K562 (cell line): ENCODE measurements around the gene DCAF16. TPM values are rescaled to one million over a fixed set of nuclear protein-coding genes. Genes with fewer than 3 reads are reported as not detected.
A peak's percentile ranks its signal among the peaks of the same experiment; 100 is the strongest.

Source experiments
- ATAC-seq: fragments of 200-7000 bp; cut with Tn5 transposase; 3 replicates; pipeline ENCODE4 v1.9.1; 2020; ENCODE audit warnings: moderate library complexity
- BruUV-seq: library from RNA; stranded (reverse); fragments of 400-500 nt; replicated peaks from 2 replicates; lab custom pipeline; 2021; lab: Mats Ljungman, UMichigan
- CTCF ChIA-PET: fragments of 300-600 bp; formaldehyde crosslinking; extraction: SDS; loops from one replicate; lab custom pipeline; 2021; ENCODE audit warnings: low intra/inter-chr PET ratio; lab: Yijun Ruan, JAX
- POLR2A ChIA-PET: fragments of 300-600, 350-650 bp; sonication (Branson Sonifier 250); formaldehyde crosslinking; extraction: SDS; loops from one replicate; lab custom pipeline; 2021; ENCODE audit warnings: antibody characterized with exemption, inconsistent platforms; lab: Yijun Ruan, JAX
- DNase-seq, 4 experiments: peaks; one replicate each; pipeline versions ENCODE4 v3.0.0 to v3.0.0-alpha.2; 2011 to 2018; ENCODE audit warnings: low spot score in 3 of 4, mixed read lengths in 3 of 4; ENCODE audit errors: extremely low read depth in 1 of 4
- FAIRE-seq: peaks from 2 replicates; lab custom pipeline; 2011; peaks lifted over from hg19 to GRCh38; lab: Jason Lieb, UNC
- H2AFZ ChIP-seq: 2 replicates; pipeline ENCODE4 v1.6.0; 2011; ENCODE audit warnings: low read depth, low read length, control low read depth, inconsistent platforms
- H3K27ac ChIP-seq: fragments of 200-600 bp; 3 replicates; pipeline ENCODE4 v1.8.0; 2011; ENCODE audit warnings: low read depth, mild to moderate bottlenecking, control low read depth, inconsistent platforms, low read length, moderate library complexity, mixed read lengths; ENCODE audit errors: extremely low read depth
- H3K27me3 ChIP-seq, 2 experiments: fragments of 300-600 bp in 1 of 2; 2 replicates in 1 of 2; 3 replicates in 1 of 2; pipeline versions ENCODE4 v1.6.0 to v1.8.0; 2011; ENCODE audit warnings: inconsistent platforms in 2 of 2, low read length in 2 of 2, mild to moderate bottlenecking in 1 of 2, mixed read lengths in 1 of 2, moderate library complexity in 1 of 2; ENCODE audit not compliant: control insufficient read depth in 2 of 2, insufficient read depth in 2 of 2
- H3K36me3 ChIP-seq: fragments of 300-600 bp; 3 replicates; pipeline ENCODE4 v1.8.0; 2011; ENCODE audit warnings: mild to moderate bottlenecking, low read length, inconsistent platforms; ENCODE audit not compliant: control insufficient read depth, insufficient read depth
- H3K4me1 ChIP-seq, 2 experiments: fragments of 200-600 bp in 1 of 2; replicated peaks in 1 of 2; 2 replicates in 1 of 2; 3 replicates in 1 of 2; pipeline versions ENCODE4 v1.5.1 to v1.8.0; 2011; ENCODE audit warnings: inconsistent platforms in 2 of 2, low read length in 2 of 2, mild to moderate bottlenecking in 1 of 2, mixed read lengths in 1 of 2, moderate library complexity in 1 of 2; ENCODE audit not compliant: control insufficient read depth in 2 of 2, insufficient read depth in 2 of 2
- H3K4me2 ChIP-seq: 2 replicates; pipeline ENCODE4 v1.6.1; 2011; ENCODE audit warnings: low read length, control low read depth, inconsistent platforms, mixed read lengths; ENCODE audit not compliant: insufficient read depth
- H3K4me3 ChIP-seq: fragments of 200-600 bp; sonication (generic), shearing (Covaris generic); 2 replicates; pipeline ENCODE4 v1.5.1; 2016; ENCODE audit warnings: control low read depth, inconsistent platforms
- H3K79me2 ChIP-seq: fragments of 200-600 bp; 3 replicates; pipeline ENCODE4 v1.8.0; 2011; ENCODE audit warnings: low read length, inconsistent platforms; ENCODE audit not compliant: control insufficient read depth, insufficient read depth
- H3K9ac ChIP-seq, 2 experiments: 2 replicates each; pipeline versions ENCODE4 v1.6.0 to v1.6.1; 2011; ENCODE audit warnings: low read depth in 2 of 2, low read length in 2 of 2, control low read depth in 1 of 2, inconsistent platforms in 1 of 2, mild to moderate bottlenecking in 1 of 2, mixed read lengths in 1 of 2; ENCODE audit not compliant: insufficient read depth in 1 of 2
- H3K9me1 ChIP-seq: one replicate; pipeline ENCODE4 v1.6.0; 2011; ENCODE audit warnings: inconsistent platforms, mild to moderate bottlenecking, low read length, moderate library complexity; ENCODE audit not compliant: control insufficient read depth, insufficient read depth
- H3K9me3 ChIP-seq: replicated peaks from 2 replicates; pipeline ENCODE4 v1.5.1; 2011; ENCODE audit warnings: low read depth, low read length, inconsistent platforms; ENCODE audit not compliant: control insufficient read depth, insufficient read depth
- H4K20me1 ChIP-seq: replicated peaks from 2 replicates; pipeline ENCODE4 v1.6.1; 2011; ENCODE audit warnings: low read length, inconsistent platforms, mixed read lengths; ENCODE audit not compliant: control insufficient read depth, insufficient read depth
- NFE2 ChIP-seq: IDR thresholded peaks from 2 replicates; pipeline ENCODE4 v1.6.1; 2014; ENCODE audit warnings: antibody characterized with exemption, low read depth
- NR2C2 ChIP-seq, 2 experiments: fragments of 200-800 bp in 1 of 2; sonication (Bioruptor generic) in 1 of 2; sonication (generic) in 1 of 2; formaldehyde crosslinking in 1 of 2; IDR thresholded peaks; 2 replicates each; pipeline versions ENCODE4 v1.6.1 to v1.8.0; 2016 to 2022; ENCODE audit warnings: mild to moderate bottlenecking in 1 of 2, missing compliant biosample characterization in 1 of 2, missing genetic modification characterization in 1 of 2, missing genetic modification reagents in 1 of 2
- ZNF316 ChIP-seq: fragments of 450-650 bp; IDR thresholded peaks from 2 replicates; pipeline ENCODE4 v1.6.1; 2016
- WGBS: fragments of 100-300 bp; shearing (Covaris generic); methylation state at CpG from one replicate; pipeline ENCODE4 v1.1.6; 2016; ENCODE audit warnings: low coverage, mixed read lengths; ENCODE audit not compliant: insufficient coverage; ENCODE audit errors: missing lambda C conversion rate; 5-methylcytosine and 5-hydroxymethylcytosine counted together
- in situ Hi-C: fragments of 300-500 bp; cut with MboI; formaldehyde crosslinking; loops from 4 replicates; pipeline ENCODE4 v1.15.0; 2018; ENCODE audit warnings: inconsistent platforms, mixed read lengths
- intact Hi-C: fragments of 100-400 bp; cut with micrococcal nuclease; formaldehyde crosslinking; loops from 2 replicates; pipeline ENCODE4 v1.14.2; 2022
- polyA plus RNA-seq, 8 experiments: library from polyadenylated mRNA; depleted of rRNA in 4 of 8; stranded (reverse) in 5 of 8; unstranded in 3 of 8; fragments of >200 nt; fragmentation: Nextera tagmentation in 2 of 8; fragmentation: Illumina TruSeq in 1 of 8; extraction: Ambion mirVana in 2 of 8; extraction: Trizol in 1 of 8; gene quantifications; 2 replicates each; pipeline versions ENCODE4 v1.2.1 to v1.2.3, GENCODE V29; 2011 to 2014; ENCODE audit warnings: inconsistent platforms in 1 of 8, missing spikeins in 1 of 8
- total RNA-seq, 7 experiments: library from RNA; depleted of rRNA in 6 of 7; stranded (reverse); fragments of >200 nt in 6 of 7; fragmentation: Illumina TruSeq in 2 of 7; extraction: Trizol in 2 of 7; gene quantifications; 2 replicates each; pipeline versions ENCODE4 v1.2.1 to v1.2.3, GENCODE V29; 2011 to 2021; ENCODE audit warnings: low replicate concordance in 1 of 7
- TF ChIP-seq, protein P1 (sequence below): fragments of 250-450 bp; sonication (Bioruptor Pico); IDR thresholded peaks from 2 replicates; pipeline ENCODE4 v1.5.1; 2021; ENCODE audit warnings: mild to moderate bottlenecking

The DCAF16 gene
- total and polyA plus RNA-seq, 9 of the 15 experiments (the other 6 are each of a cell fraction or from before 2014, with no cell fraction given): 20.5 to 82.8 (median 67.8) TPM

DNA sequence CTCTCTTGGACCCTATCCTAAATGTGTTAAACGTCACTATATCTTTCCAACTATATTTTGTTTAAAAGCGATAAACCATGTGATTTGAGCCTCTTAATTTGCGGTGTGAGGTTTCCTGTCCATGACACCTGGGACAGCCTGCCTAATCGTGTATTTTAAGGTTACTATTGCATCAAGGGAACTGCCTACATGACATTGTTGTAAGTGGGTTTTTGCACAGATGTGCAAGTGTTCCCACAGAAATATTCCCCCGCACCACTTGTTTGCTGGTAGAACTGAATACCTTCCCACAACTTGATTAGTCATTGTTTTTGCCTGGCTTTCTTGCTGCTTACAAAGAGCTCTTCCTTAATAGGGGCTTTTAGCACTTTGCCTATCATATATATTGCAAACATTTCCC, 24.0 kb downstream of the DCAF16 start:
- no peak overlapping the region; the same call in 1 of the 2 replicates for H3K4me2 ChIP-seq
- peaks cover 4 to 11% of the 10 kb centered on the region in 2 experiments; a peak in 3 of 5 replicates for H3K27me3 ChIP-seq
- no peak overlapping the region for H2AFZ ChIP-seq
- WGBS: 37% methylated on average over 5 of the region's 5 CpGs
- ChIA-PET CTCF (no interaction called here), POLR2A (interaction anchor here (0.6 to 1.1 kb wide), 4 partner anchors 10 to 23 kb away, joined by 3 to 4 read pairs (median 4); no protein-coding TSS in a partner anchor)
- intact Hi-C loops (loop anchor here (2.0 kb wide), 1 partner anchor 238 kb away; no protein-coding TSS in a partner anchor), in situ Hi-C loops (no loop called here)
- peaks cover 0 to 3% of the 10 kb centered on the region in 2 experiments; a peak in 1 of 5 replicates for H3K4me1 ChIP-seq
- no peak overlapping the region for H3K27ac ChIP-seq
- no peaks in the 10 kb centered on the region for H3K79me2 ChIP-seq
- H3K9ac ChIP-seq: no peak overlapping the region
- H3K36me3 ChIP-seq: no peaks in the 10 kb centered on the region
- no TSS peak for BruUV-seq
- TF ChIP-seq ZNF316 (peak; percentile 25; the same call in 1 of the 2 replicates), NFE2 (peak; percentile 39), NR2C2 (CRISPR knock-in tag; IDR thresholded peaks at IDR 0.05) (no peak), NR2C2 (tag; IDR thresholded peaks at IDR 0.05) (no peak)
- TF ChIP-seq, protein P1, sequence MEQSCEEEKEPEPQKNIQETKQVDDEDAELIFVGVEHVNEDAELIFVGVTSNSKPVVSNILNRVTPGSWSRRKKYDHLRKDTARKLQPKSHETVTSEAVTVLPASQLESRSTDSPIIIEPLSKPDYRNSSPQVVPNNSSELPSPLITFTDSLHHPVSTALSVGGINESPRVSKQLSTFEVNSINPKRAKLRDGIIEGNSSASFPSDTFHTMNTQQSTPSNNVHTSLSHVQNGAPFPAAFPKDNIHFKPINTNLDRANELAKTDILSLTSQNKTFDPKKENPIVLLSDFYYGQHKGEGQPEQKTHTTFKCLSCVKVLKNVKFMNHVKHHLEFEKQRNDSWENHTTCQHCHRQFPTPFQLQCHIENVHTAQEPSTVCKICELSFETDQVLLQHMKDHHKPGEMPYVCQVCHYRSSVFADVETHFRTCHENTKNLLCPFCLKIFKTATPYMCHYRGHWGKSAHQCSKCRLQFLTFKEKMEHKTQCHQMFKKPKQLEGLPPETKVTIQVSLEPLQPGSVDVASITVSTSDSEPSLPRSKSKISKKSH (CRISPR knock-in tag): no peak
- ATAC-seq (peak; percentile 66), FAIRE-seq (peak; percentile 57), DNase-seq (peak in 1 of 4 experiments; percentile 19)
- no peaks in the 10 kb centered on the region for H3K9me1 ChIP-seq
- H3K4me3 ChIP-seq: no peak overlapping the region
- no peaks in the 10 kb centered on the region for H3K9me3 ChIP-seq
- H4K20me1 ChIP-seq: no peaks in the 10 kb centered on the region
